OCI-LY3 (cell line): ENCODE data around the gene TNFRSF18.

Experiments used
- H2AFZ ChIP-seq: fragments of 200-600, 300-600 bp; shearing (Covaris generic); 2 replicates; pipeline ENCODE4 v1.6.0; 2014; ENCODE audit warnings: antibody characterized with exemption, low read depth, low read length
- H3K27ac ChIP-seq: fragments of 200-600, 300-600 bp; sonication (generic); 2 replicates; pipeline ENCODE4 v1.5.1; 2014; ENCODE audit warnings: mild to moderate bottlenecking, low read length, moderate library complexity, mixed read lengths
- H3K27me3 ChIP-seq: fragments of 200-600, 300-600 bp; sonication (generic); 2 replicates; pipeline ENCODE4 v1.6.1; 2014; ENCODE audit warnings: low read depth, low read length, mixed read lengths
- H3K36me3 ChIP-seq: fragments of 200-600, 300-600 bp; sonication (generic); replicated peaks from 2 replicates; pipeline ENCODE3; 2014; ENCODE audit warnings: low read depth, low read length, mixed read lengths
- H3K4me1 ChIP-seq: fragments of 300-600, 200-600 bp; sonication (generic); 2 replicates; pipeline ENCODE4 v1.6.1; 2014; ENCODE audit warnings: low read length, mixed read lengths
- H3K4me2 ChIP-seq: fragments of 200-600, 300-600 bp; sonication (generic); 2 replicates; pipeline ENCODE4 v1.6.1; 2014; ENCODE audit warnings: low read length, mixed read lengths
- H3K4me3 ChIP-seq: fragments of 300-600, 200-600 bp; sonication (generic); 2 replicates; pipeline ENCODE4 v1.5.1; 2014; ENCODE audit warnings: antibody characterized with exemption, mild to moderate bottlenecking, low read length, moderate library complexity
- H3K79me2 ChIP-seq: fragments of 300-600, 200-600 bp; shearing (Covaris generic); 2 replicates; pipeline ENCODE4 v1.6.1; 2014; ENCODE audit warnings: mild to moderate bottlenecking, low read length, mixed read lengths
- H3K9ac ChIP-seq: fragments of 300-600, 200-600 bp; shearing (Covaris generic); 2 replicates; pipeline ENCODE4 v1.6.0; 2014; ENCODE audit warnings: mild to moderate bottlenecking, low read length, moderate library complexity
- H3K9me3 ChIP-seq: fragments of 200-600, 300-600 bp; shearing (Covaris generic); 2 replicates; pipeline ENCODE4 v1.6.1; 2014; ENCODE audit warnings: low read length, mixed read lengths; ENCODE audit not compliant: insufficient read depth
- H4K20me1 ChIP-seq: fragments of 200-600, 300-600 bp; sonication (generic); 2 replicates; pipeline ENCODE4 v1.6.1; 2016; ENCODE audit warnings: low read length, mixed read lengths; ENCODE audit not compliant: insufficient read depth
- EZH2phosphoT487 ChIP-seq: fragments of 200-600 bp; shearing (Covaris generic); IDR thresholded peaks from 2 replicates; pipeline ENCODE4 v1.6.1; 2018; ENCODE audit warnings: antibody characterized with exemption, mixed run types, low read depth
- TF ChIP-seq, protein P1 (sequence below): fragments of 200-600, 300-600 bp; sonication (generic); IDR thresholded peaks from 2 replicates; pipeline ENCODE4 v1.5.1; 2014; ENCODE audit warnings: antibody characterized with exemption, low read length, low read depth

TNFRSF18 gene

DNA sequence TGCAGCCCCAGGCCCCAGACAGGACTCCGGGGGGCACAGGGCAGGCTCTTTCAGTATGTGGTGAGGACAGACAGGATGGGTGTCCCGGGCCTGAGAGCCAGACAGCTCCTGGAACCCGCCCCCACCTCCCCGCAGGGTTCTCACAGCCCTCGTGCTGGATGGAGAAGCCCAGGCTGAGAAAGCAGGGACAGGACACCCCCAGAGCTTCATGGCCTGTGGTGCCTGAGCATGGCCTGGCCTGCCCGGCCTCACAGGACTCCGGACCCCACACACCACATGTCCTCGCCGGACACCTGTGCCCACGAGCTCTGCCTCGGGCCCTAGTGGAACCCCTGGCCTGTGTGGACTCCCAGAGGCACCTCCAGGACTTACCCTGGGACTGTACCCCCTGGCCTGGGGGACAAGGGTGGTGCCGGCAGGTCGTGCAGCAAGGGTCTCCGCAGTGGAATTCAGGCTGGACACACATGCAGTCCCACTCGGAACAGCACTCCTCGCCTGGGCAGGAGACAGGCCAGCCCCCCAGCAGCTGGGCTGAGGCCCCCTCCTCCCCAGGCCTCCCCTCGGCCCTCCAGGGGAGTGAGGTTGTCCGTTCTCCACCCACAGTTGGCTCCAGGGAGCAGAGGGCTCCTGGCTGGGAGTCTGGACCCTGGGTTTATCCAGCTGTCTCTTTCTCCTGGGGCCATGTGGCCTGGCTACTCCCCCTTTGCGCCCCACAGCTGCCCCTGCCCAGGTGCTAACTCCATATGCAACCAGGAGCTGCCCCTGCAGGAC is 1.2 kb downstream of the TNFRSF18 start:
- Histone ChIP-seq H3K79me2 (no peaks in the 10 kb centered on the region), H3K4me1 (peaks cover 12% of the 10 kb centered on the region), H3K27me3 (peaks cover 32% of the 10 kb centered on the region), H2AFZ (no peak overlapping the region), H3K27ac (no peak overlapping the region), H3K4me3 (peak overlapping the region; percentile 68; the same call in 1 of the 2 replicates), H4K20me1 (no peaks in the 10 kb centered on the region), H3K9ac (no peak overlapping the region), H3K36me3 (no peaks in the 10 kb centered on the region), H3K4me2 (no peak overlapping the region), H3K9me3 (no peaks in the 10 kb centered on the region)
- TF ChIP-seq EZH2phosphoT487, result no peak
- TF ChIP-seq, protein P1, sequence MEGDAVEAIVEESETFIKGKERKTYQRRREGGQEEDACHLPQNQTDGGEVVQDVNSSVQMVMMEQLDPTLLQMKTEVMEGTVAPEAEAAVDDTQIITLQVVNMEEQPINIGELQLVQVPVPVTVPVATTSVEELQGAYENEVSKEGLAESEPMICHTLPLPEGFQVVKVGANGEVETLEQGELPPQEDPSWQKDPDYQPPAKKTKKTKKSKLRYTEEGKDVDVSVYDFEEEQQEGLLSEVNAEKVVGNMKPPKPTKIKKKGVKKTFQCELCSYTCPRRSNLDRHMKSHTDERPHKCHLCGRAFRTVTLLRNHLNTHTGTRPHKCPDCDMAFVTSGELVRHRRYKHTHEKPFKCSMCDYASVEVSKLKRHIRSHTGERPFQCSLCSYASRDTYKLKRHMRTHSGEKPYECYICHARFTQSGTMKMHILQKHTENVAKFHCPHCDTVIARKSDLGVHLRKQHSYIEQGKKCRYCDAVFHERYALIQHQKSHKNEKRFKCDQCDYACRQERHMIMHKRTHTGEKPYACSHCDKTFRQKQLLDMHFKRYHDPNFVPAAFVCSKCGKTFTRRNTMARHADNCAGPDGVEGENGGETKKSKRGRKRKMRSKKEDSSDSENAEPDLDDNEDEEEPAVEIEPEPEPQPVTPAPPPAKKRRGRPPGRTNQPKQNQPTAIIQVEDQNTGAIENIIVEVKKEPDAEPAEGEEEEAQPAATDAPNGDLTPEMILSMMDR, result no peak

DNA sequence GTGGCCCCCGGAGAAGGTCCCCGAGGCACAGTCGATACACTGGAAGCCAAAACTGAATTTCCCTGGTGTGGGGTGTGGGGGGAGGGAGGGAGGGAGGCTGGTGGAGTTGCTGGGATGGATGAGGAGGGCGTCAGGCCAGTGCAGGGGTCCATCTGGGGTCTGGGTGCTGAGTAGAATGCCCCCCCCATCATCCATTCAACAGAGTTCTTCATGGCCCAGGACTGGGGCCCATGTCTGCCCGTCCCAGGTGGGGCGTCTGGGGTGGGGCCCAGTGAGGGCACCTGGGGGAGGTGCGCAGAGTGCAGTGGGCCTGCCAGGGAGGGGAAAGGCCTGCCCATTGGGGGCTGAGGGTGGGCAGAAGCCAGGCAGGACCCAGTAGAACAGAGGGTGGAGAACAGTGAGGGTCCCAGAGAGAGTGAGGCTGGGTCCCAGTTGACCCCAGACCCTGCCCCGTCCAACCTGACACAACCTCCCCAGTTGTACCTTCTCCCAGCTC is 1.9 kb downstream of the TNFRSF18 start:
- TF ChIP-seq, protein P1, result no peak
- no peak for TF ChIP-seq EZH2phosphoT487
- Histone ChIP-seq H3K4me3 (no peak overlapping the region), H3K4me2 (no peak overlapping the region), H3K9ac (no peak overlapping the region), H3K79me2 (no peaks in the 10 kb centered on the region), H3K36me3 (no peaks in the 10 kb centered on the region), H3K27ac (no peak overlapping the region), H2AFZ (no peak overlapping the region), H3K27me3 (peaks cover 33% of the 10 kb centered on the region), H4K20me1 (no peaks in the 10 kb centered on the region), H3K4me1 (peaks cover 12% of the 10 kb centered on the region), H3K9me3 (no peaks in the 10 kb centered on the region)

DNA sequence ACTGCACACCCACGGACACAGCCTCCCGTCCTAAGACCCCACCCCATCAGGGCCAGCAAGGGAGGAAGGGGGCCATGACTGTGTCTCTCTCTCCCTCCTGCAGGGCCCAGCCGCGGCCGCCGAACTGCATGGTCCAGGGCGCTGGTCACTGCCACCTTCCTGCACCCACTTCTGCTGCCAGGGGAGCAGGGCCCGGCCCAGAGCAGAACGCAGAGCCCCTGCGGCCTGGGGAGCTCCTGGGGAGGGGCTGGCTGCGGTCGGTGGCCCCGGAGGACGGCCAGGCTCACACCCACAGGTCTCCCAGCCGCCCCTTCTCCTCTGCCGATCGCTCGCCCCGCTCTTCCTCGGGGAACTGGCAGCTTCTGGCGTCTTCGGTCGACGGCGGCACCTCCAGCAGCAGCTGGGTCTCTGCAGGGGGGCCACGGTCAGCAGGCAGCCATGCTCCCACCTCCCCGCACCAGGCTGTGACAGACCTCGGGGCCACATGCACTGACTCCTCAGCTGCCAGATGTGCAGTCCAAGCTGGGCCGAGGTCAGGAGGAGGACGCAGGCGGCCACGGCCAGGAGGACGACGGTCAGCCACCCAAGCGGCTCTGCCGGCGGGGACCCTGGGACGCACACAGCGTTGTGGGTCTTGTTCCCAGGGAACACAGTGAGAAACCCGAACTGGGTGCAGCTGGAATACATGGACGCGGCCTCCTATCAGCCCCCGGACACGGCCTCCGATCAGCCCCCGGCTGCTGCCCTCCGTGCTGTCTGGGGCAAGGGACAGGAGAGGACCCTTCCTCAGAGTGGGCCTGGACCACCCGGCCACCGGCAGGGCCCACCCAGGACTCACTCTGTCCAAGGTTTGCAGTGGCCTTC is 2.6 kb downstream of the TNFRSF18 start:
- no peaks in the 10 kb centered on the region for H3K79me2 ChIP-seq
- H3K9me3 ChIP-seq, result no peaks in the 10 kb centered on the region
- peaks cover 33% of the 10 kb centered on the region for H3K27me3 ChIP-seq
- no peak for TF ChIP-seq EZH2phosphoT487
- TF ChIP-seq, protein P1, result no peak
- H3K27ac ChIP-seq, result no peak overlapping the region
- H3K4me2 ChIP-seq, result no peak overlapping the region
- no peaks in the 10 kb centered on the region for H4K20me1 ChIP-seq
- no peak overlapping the region for H3K9ac ChIP-seq
- no peaks in the 10 kb centered on the region for H3K36me3 ChIP-seq
- H2AFZ ChIP-seq, result no peak overlapping the region
- peaks cover 12% of the 10 kb centered on the region for H3K4me1 ChIP-seq
- H3K4me3 ChIP-seq, result no peak overlapping the region
